ENCODE data around the gene CTSA.

GRCh38 chr20:45841407-45842129, 49.6 kb upstream of the CTSA start:
- TF ChIP-seq SAFB (IDR thresholded peaks at IDR 0.05; ENCODE audit: borderline replicate concordance, low read depth, low read length), result no peak
- TF ChIP-seq CEBPB (tag; IDR thresholded peaks at IDR 0.05), result no peak
- no peak for TF ChIP-seq GABPA (tag; conservative IDR thresholded peaks at IDR 0.05; ENCODE audit: low read depth)
- no peak for TF ChIP-seq E2F4 (CRISPR knock-in tag; IDR thresholded peaks at IDR 0.05; ENCODE audit: low read depth)
- no peak for TF ChIP-seq ELK1 (CRISPR knock-in tag; IDR thresholded peaks at IDR 0.05)
- TF ChIP-seq ZHX1 (conservative IDR thresholded peaks at IDR 0.05; ENCODE audit: low read length), result no peak
- TF ChIP-seq ZBTB2 (IDR thresholded peaks at IDR 0.05), result no peak
- no peak for TF ChIP-seq ZNF695 (CRISPR knock-in tag; IDR thresholded peaks at IDR 0.05)
- TF ChIP-seq IRF2 (CRISPR knock-in tag; IDR thresholded peaks at IDR 0.05), result no peak
- no peak for TF ChIP-seq SETDB1 (IDR thresholded peaks at IDR 0.05; ENCODE audit: low read length)
- TF ChIP-seq PKNOX1 (IDR thresholded peaks at IDR 0.05), result no peak

Data from K562 (cell line).